Fibroblast of peridontal ligament (primary cell): ENCODE results near the gene BLOC1S4.
A peak's percentile ranks its signal among the peaks of the same experiment; 100 is the strongest.
"Not testable (repeated sequence)": the region's sequence is repeated elsewhere in the genome, so short reads cannot be mapped to it uniquely, and the experiment has no call there.

Experiments
- DNase-seq: peaks from one replicate; pipeline ENCODE4 v3.0.0-alpha.2; 2010; ENCODE audit errors: extremely low read depth

The BLOC1S4 gene

DNA sequence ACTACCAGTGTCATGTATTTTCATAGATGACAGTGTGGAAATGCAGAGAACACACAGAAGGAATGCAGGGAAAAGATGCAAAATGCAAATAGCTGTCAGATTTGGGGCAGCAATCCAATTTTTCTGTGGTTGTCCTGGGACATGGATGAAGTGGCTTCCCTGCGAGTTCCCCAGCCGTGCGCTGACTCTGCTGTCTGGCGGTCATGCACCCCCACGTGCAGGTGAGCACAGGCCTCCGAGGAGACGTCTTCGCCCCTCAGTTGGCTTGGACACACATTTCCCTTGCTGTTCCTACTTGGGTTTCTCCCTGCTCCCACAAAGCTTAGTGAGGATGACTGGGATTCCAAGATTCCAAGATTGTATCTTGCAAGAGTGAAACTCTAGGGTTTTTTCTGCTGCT is 24.4 kb downstream of the BLOC1S4 start:
- DNase-seq = no peak

DNA sequence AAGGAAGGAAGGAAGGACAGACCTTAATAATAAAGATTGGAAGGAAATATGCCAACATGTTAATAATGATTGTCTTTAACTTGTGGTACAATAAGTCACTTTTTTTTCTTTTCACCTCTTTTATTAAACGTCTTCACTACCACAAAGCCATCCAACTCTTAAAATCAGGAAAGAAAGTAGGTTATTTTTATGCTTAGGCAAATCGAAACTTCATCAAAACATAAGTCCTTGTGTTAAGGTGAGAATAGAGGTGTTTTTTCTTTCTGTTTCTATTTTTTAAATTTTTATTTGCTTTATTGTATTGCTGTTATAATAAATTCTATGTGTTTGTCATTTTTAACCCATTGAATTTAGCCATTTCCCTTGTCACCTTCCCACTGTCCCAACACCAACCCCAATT is 26.5 kb downstream of the BLOC1S4 start:
- DNase-seq = no peak

DNA sequence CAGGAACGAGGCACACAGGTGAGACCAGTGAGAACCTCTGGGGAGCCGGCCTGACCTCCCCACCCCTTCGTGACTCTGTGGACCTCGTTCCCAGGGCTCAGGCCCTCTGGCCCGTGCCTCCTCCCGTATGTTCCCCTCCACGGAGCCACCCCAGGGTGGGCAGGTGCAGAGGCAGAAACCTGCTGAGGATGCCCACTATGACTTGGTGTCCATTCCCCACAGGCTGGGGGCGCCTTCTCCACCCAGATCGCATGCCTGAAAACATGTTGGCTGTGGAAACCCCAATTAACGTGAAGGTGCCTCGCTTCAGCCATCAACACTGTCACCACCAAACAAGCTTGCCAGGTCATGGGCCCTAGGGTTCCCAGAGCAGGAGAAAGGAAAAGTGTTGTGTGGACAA is 27.0 kb downstream of the BLOC1S4 start:
- no peak for DNase-seq

DNA sequence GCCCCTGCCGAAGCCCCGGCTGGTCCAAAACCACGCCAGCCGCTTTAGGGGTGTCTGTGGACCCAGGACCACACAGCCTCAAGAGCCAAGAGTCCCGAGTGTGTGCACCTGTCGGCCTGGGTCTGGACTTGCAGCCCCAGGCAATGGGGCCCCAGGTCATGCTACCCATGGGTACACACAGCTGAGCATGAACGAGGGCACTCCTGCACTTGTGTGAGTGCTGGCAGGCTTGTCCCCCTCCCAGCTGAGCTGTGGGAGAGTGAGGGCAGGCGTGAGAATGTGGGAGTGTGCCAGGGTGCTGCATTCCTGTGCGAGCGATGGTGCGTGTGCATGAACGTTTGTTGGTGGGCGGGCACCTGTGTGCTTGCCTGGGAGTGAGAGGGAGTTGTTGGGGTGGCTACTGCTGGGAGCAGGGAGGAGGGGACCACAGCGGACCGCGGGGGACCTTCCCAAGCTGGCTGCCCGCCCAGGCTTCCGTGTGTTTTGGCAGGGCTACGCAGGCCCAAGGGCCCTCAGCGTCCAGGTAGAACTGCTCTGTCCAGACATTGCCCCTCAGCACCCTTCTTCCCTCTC is 30.8 kb downstream of the BLOC1S4 start:
- no peak for DNase-seq

DNA sequence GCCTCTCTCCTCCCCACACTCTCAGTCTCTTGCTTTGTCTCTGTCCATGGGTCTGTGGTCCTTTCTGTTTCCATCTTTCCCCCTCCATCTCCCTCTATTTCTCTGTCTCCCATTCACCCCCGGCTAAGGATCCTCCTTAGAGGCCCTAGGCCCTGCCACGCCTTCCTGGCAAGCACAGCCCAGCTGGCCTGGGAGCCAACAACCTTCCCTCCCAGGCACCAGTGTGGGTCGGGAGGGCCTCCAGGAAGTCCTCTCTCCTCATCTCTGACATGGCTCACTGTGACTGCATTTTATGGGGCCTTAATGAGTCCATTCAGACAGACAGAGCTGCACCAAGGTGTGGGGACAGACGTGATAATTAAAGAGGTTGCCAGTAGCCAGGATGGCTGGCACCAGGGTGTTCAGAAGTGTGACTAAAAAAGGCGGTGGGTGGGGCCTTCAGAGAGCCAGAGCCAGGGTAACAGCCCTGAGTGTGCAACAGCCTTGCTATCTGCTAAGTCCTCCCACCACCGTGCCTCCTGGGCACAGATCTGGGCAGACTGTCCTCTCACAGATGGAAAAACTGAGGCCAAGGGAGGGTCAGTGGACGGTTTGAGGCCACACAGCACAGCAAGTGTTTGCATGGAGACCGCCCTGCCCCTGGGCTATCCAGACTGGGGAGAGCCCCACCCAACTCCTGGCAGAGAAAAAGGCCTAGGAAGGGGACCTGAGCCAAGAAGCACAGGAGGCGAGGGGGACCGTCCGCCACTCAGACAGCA is 31.5 kb downstream of the BLOC1S4 start:
- DNase-seq = no peak

DNA sequence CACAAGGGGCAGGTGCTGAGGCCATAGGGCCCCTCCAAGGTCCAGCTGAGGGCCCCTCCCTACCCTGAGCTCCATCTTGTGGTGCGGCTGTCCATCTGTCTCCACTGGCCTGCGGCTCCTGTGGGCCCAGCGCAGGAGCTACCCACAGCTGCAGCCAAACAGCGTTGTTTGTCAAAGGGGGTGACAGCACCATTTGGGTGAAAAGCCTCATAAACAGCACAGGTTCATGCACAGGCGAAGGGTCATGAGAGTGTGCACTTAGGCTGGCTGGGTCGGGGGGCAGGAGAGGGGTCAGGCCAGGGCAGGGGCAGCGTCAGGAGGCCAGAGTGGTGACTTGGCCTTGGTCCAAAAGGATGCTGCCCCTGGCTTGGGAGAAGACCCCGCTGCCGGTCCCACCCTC is 32.3 kb downstream of the BLOC1S4 start:
- no peak for DNase-seq

DNA sequence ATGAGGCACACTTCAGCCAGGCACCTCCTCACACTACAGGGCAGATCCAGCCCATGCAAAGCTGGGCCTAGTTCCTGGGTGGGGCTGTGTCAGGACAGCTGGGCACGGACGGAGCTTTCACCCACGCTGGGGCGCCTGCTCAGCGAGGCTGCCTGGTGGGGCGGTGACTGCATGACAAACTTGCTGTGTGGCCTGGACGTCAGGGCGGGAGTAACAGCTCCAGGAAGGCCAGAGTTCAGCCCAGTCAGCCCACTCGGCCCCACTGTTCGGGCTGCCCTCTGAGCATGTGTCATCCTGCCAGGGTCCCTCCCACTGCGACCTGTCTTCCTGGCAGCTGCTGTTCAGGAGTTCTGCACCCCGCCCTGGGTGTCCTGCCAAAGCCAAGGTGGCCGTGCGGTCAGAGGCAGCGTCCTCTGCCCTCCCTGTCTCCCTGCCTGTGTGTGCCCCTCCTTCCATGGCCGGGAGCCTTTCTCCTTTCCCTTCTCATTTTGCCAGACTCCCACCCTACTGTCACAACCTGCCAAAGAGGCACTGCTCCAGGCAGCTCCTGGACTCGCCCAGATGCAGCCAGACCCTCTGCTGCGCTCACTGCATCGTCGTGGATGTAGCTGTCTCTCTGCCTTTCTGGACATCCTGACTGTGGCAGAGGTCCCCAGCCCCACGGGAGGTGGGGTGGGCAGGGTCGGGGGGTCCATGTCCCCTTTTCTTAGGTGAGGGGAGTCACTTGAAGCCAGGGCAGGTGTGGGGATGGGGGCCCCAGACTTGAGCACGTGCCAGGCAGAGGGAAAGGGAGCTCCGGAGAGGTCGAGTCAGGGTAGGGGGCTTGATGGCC is 33.6 kb downstream of the BLOC1S4 start:
- no peak for DNase-seq

DNA sequence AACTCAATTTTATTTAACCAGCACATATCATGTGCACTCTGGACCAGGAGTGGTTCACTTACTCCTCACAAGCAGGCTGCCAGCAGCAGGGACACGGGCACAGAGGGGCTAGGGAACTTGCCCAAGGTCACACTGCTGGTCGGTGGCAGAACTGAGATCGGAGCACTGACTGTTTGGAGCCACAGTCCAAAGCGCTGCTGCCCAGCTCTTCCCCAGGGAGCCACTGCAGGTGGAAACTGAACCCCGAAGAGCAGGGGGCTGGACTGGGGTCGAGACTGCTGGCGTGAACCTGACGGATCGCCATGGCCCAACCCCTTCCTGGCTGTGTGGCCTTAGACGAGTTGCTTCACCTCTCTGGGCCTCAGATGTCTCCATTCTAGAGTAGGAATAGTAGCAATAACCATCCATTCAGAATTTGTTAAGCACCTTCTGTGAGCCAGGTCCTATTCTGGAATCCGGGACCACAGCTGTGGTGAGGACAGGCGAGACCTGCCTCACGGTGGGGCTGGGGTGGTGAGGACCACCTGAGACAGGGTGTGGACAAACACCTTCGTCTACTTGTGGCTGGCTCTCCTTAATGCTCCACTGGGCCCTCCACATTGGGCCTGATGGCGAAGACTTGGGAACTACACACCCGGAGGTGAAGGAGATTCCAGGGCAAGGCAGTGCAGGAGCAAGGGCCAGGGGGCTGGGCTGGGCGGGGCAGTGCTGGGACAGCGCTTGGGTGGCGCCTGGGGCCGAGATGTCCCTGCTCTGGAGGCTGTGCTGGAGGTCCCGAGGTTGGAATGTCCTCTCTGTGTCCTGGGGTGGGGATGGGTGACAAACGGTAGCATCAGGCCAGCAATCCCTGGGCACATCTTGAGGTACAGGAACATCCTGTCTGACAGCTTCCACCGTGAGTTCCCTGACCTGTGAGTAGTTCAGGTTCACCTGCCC is 34.6 kb downstream of the BLOC1S4 start:
- DNase-seq = no peak

DNA sequence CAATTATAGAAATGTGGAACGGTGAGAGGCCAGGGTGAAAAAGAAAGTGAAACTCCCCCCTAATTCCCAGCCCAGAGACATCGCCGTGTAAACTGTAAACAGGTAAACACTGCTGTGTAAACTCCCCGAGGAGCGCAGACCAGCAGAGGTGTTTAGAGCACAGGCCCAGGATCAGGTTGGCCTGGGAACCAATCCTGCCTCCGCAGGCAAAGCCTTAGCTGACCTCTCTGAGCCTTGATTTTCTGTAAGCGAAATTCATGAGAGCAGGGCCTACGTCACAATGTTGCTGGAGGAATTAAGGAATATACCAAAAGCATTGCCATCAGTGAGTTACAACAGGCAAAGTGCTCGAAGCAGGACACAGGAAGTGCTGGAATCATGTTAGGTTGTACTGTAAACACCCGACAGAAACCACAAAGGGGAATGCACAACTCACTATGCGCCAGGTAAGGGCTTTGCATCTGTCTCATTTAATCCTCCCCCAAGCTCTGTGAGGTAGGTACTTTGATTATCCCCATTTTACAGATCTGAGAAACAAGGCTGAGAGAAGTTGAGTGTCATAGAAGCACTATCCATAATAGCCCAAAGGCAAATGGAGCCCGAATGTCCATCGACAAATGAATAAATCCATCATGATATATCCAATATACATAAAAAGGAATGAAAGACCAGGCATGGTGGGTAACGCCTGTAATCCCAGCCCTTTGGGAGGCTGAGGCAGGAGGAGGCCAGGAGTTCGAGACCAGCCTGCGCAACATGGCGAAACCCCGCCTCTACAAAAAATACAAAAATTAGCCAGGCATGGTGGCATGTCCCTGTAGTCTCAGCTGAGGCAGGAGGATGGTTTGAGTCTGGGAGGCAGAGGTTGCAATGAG is 35.9 kb downstream of the BLOC1S4 start:
- peak; percentile 67 for DNase-seq

DNA sequence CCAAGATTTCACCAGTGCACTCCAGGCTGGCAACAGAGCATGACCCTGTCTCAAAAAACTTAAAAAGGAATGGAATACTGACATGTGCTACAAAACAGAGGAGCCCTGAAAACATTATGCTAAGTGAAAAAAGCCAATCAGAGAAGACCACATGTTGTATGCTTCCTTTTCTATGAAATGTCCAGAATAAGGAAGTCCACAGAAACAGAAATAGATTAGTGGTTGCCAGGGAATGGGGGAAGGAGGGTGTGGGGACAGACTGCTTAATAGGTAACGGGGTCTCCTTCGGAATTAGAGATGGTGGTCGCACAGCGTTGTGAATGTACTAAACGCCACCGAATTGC is 36.5 kb downstream of the BLOC1S4 start:
- DNase-seq = no peak

DNA sequence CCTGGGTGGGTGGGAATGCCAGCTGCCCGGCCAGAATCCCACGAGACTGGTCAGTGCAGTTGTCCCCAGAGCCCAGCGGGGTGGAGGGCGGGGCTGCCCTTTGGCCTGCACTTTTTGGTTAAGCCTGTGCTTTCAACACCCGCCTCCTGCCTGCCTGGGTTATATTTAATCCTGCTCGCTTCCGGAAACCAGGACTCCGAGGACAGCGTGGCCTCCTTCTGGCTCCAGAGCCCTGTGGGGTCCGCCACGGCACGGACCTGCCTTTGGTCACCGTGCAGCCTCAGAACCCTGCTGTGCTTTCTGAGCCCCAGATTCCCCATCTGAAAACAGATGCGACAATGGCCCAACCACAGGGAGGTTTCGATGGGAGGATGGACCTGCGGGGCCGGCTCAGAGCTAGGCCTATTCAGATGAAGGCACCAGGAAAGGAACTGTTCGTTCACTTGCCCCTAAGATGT is 37.2 kb downstream of the BLOC1S4 start:
- no peak for DNase-seq

DNA sequence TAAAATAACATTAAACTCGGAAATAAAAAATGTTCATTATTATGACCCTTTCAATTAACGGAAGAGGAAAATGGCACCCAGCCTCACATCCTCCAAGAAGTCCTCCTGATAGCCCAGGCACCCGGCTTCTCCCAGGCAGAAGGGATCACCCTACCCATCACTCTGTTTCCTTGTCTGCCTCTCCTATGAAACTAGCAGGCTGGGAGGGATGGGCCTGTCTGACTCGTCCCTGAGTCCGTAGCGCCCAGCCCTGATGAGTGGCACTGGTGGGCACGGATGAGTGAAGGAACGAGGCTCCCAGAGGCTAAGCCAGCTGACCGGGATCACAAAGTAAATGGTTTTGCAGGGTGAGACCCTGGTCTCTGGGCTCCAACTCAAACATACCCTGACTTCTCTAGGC is 37.9 kb downstream of the BLOC1S4 start:
- no peak for DNase-seq

DNA sequence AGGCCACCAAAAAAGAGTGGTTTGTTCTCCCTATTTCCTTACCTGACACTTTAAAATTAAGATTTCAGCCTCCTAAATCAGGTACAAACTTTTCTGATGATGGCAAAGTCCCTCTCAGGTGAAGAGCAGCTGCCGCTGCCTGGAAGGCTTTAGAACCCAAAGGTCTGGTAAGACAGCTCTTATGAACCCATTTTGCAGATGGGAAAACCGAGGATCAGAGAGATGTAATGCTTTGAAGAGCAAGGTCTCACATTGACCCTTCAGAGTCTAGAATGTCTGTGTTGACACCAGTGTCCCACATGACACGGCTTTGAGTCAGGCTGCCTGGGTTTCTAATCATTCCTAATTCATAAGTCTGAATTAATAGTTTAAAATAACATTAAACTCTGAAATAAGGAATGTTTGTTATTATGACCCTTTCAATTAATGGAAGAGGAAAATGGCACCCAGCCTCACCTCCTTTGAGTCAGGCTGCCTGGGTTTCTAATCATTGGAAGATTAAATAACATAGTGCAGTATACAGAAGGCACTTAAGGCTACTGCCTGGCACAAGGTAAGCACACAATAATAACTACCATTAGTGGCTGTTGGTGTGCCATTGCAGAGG is 38.6 kb downstream of the BLOC1S4 start:
- DNase-seq = no peak

DNA sequence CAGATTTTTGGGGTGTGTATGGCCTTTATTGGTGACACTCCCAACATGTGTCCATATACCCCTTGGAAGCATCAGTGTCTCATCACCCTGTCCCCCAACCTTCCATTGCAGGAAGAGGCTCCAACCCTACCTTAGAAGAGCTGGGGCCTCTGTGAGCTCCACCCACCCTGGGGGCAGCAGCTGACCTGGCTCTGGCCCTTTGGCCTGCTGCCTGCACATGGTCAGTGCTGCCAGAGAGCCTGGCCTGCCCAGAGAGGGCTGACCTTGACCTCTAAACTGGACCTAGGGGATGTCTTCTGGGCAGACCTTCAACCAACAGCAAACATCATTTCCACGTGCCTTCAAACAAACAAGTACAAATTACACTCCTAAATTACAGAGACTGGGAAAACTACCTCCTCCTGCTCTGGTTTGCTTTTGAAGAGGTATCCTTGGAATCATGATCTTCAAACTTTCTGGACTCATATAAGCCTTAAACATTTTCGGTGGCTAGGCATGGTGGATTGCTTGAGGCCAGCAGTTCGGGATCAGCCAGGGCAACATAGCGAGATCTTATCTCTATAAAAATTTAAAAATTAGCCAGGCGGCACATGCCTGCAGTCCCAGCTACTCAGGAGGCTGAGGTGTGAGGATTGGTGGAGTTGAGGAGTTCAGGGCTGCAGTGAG is 39.2 kb downstream of the BLOC1S4 start:
- DNase-seq = no peak

DNA sequence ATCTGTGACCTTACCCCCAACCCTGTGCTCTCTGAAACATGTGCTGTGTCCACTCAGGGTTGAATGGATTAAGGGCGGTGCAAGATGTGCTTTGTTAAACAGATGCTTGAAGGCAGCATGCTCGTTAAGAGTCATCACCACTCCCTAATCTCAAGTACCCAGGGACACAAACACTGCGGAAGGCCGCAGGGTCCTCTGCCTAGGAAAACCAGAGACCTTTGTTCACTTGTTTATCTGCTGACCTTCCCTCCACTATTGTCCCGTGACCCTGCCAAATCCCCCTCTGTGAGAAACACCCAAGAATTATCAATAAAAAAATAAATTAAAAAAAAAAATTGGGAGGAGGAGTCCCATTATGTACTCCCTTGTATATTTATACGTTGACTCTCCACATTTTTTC is 40.4 kb downstream of the BLOC1S4 start:
- DNase-seq = not testable (repeated sequence)

DNA sequence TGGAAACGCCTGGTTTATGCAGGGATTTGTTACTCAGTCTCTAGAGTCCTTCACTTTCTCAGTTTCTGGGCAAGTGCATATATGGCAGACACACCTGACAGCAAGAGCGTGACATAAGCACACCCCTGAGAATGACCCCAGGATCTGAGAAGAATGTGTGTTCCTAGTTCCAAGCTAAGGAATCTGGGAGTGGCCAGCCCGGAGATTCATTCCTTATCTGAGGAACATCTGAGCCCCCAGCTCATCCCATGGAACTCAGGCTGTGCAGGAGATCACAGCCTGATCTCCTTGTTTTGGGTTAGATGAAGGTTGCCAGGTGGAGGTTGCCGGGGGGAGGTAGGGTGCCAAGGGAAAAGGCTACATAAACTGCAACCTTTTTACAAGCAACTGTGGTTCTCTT is 42.8 kb downstream of the BLOC1S4 start:
- DNase-seq = no peak

DNA sequence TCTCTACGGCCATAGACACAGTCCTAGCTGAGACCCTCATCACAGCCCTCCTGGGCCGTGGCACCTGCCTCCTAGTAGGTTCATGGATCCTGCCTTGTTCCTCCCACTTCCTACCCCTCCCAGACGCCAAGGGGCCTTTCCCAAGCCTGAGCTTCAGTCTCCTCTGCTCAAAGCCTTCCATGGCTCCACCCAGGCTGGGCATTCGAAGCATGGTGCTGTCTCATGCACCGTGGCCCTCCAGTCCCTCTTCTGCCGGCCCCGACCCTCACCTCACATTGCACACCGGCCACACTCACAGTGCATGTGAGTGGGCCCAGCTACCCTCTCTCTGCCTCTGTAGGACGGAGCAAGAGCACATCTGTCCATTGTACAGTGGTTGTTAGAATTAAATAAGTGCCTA is 44.9 kb downstream of the BLOC1S4 start:
- no peak for DNase-seq

DNA sequence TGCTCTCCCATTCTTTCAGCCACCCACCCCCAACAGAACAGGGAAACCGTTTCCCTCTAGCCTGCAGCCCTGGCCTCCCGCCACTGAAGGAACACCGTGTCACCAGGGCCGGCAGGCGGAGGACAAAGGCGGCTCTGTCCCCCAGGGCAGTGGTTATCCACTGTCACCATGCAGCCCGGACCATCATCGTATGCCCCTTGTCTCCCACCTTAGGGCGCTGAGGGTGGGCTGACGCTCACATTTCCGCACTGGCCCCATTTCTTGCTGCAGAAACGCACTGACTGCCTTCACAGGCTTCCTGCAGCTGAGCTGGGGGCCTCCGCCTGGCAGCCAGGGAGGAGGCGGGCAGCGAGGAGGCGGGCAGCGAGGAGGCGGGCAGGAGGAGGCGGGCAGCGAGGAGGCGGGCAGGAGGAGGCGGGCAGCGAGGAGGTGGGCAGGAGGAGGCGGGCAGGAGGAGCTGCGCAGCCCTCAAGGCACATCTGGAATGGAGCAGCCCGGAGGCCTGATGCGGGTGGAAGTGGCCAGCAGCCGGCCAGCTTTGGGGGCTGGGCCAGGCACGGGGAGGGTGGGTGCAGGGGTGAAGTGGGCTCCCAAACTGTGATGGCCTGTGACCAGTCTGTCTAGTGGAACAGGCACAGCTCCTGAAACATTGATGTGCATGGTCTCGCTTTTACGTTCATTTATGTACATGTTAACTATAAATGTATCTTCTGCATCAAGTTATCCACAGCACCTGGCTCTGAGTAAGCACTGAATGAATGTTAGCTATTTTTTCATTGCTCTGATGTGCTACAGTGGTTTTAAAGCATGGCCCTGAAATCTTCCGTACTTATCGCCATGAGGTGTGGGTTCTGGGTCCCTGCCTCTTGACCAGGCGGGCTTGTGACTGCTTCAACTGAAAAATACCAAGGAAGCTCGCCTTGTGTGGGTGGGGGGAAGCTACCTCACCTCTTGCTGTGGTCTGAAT is 46.0 kb downstream of the BLOC1S4 start:
- no peak for DNase-seq
